WTC11 (cell line): ENCODE data around the gene RFTN1. TPM values are rescaled to one million over a fixed set of nuclear protein-coding genes. Genes with fewer than 3 reads are reported as not detected.

Source experiments
- ATAC-seq: fragments of 200-7000 bp; cut with Tn5 transposase; 2 replicates; pipeline ENCODE4 v1.10.0; 2021; ENCODE audit warnings: mild to moderate bottlenecking, moderate library complexity
- CTCF ChIA-PET: fragments of 300-600 bp; sonication (Branson Sonifier 250); formaldehyde crosslinking; loops from one replicate; lab custom pipeline; 2021; ENCODE audit warnings: antibody characterized with exemption; lab: Charles Lee
- POLR2A ChIA-PET: fragments of 350-600 bp; sonication (Branson Sonifier 250); formaldehyde crosslinking; loops from one replicate; lab custom pipeline; 2021; ENCODE audit warnings: antibody characterized with exemption; lab: Charles Lee
- DNase-seq: peaks from one replicate; pipeline ENCODE4 v3.0.0; 2021; ENCODE audit warnings: low spot score
- H3K27ac Mint-ChIP-seq: 2 replicates; pipeline ENCODE4 v1.8.0; 2021; ENCODE audit warnings: mixed read lengths
- H3K27me3 Mint-ChIP-seq: 2 replicates; pipeline ENCODE4 v1.8.0; 2021; ENCODE audit warnings: low read depth, mild to moderate bottlenecking, moderate library complexity, mixed read lengths
- H3K36me3 Mint-ChIP-seq: 2 replicates; pipeline ENCODE4 v1.8.0; 2021; ENCODE audit warnings: mixed read lengths
- H3K4me1 Mint-ChIP-seq: 2 replicates; pipeline ENCODE4 v1.8.0; 2022; ENCODE audit warnings: mixed read lengths
- H3K4me3 Mint-ChIP-seq: 2 replicates; pipeline ENCODE4 v1.8.0; 2021; ENCODE audit warnings: mild to moderate bottlenecking, moderate library complexity, mixed read lengths
- H3K9me3 Mint-ChIP-seq: 2 replicates; pipeline ENCODE4 v1.8.0; 2021; ENCODE audit warnings: mixed read lengths
- ATF1 ChIP-seq: sonication (generic); formaldehyde crosslinking; IDR thresholded peaks from 2 replicates; pipeline ENCODE4 v1.8.1; 2023; ENCODE audit warnings: mild to moderate bottlenecking, moderate library complexity, missing genetic modification reagents
- ATF2 ChIP-seq: sonication (generic); formaldehyde crosslinking; IDR thresholded peaks from 2 replicates; pipeline ENCODE4 v1.8.1; 2022; ENCODE audit warnings: low read depth, missing genetic modification reagents, borderline replicate concordance
- CREB1 ChIP-seq: sonication (generic); formaldehyde crosslinking; IDR thresholded peaks from 2 replicates; pipeline ENCODE4 v1.8.0; 2023; ENCODE audit warnings: mild to moderate bottlenecking, missing genetic modification reagents
- ELF4 ChIP-seq: sonication (generic); formaldehyde crosslinking; IDR thresholded peaks from 2 replicates; pipeline ENCODE4 v1.8.1; 2022; ENCODE audit warnings: low read depth, mild to moderate bottlenecking, moderate library complexity, missing genetic modification reagents
- FOXJ3 ChIP-seq: sonication (generic); formaldehyde crosslinking; IDR thresholded peaks from 2 replicates; pipeline ENCODE4 v1.9.0; 2021; ENCODE audit warnings: missing genetic modification reagents, mild to moderate bottlenecking, borderline replicate concordance
- FOXK1 ChIP-seq: sonication (generic); formaldehyde crosslinking; IDR thresholded peaks from 2 replicates; pipeline ENCODE4 v1.8.0; 2022; ENCODE audit warnings: mild to moderate bottlenecking, moderate library complexity, missing genetic modification reagents
- GTF2I ChIP-seq: fragments of 250-450 bp; sonication (Bioruptor Pico); conservative IDR thresholded peaks from 2 replicates; pipeline ENCODE4 v1.4.0; 2021; ENCODE audit warnings: mild to moderate bottlenecking
- JUN ChIP-seq: sonication (generic); formaldehyde crosslinking; IDR thresholded peaks from 2 replicates; pipeline ENCODE4 v1.8.0; 2023; ENCODE audit warnings: mild to moderate bottlenecking, missing genetic modification reagents
- KAT7 ChIP-seq: sonication (generic); formaldehyde crosslinking; IDR thresholded peaks from 2 replicates; pipeline ENCODE4 v1.8.1; 2023; ENCODE audit warnings: missing genetic modification reagents, mild to moderate bottlenecking, borderline replicate concordance
- MAX ChIP-seq: sonication (generic); formaldehyde crosslinking; IDR thresholded peaks from 2 replicates; pipeline ENCODE4 v1.8.0; 2022; ENCODE audit warnings: mild to moderate bottlenecking, missing genetic modification reagents
- MXD4 ChIP-seq: fragments of 250-450 bp; sonication (Bioruptor Pico); IDR thresholded peaks from 2 replicates; pipeline ENCODE4 v1.8.0; 2021; ENCODE audit warnings: mild to moderate bottlenecking, moderate library complexity, borderline replicate concordance
- MYBL2 ChIP-seq: sonication (generic); formaldehyde crosslinking; IDR thresholded peaks from 2 replicates; pipeline ENCODE4 v1.8.1; 2023; ENCODE audit warnings: mild to moderate bottlenecking, moderate library complexity, missing genetic modification reagents
- SOX15 ChIP-seq: fragments of 250-450 bp; sonication (Bioruptor Pico); IDR thresholded peaks from 2 replicates; pipeline ENCODE4 v1.9.0; 2021; ENCODE audit warnings: mild to moderate bottlenecking
- TP53 ChIP-seq: sonication (generic); formaldehyde crosslinking; IDR thresholded peaks from 2 replicates; pipeline ENCODE4 v1.8.1; 2023; ENCODE audit warnings: mild to moderate bottlenecking, missing genetic modification reagents
- ZNF512 ChIP-seq: sonication (generic); formaldehyde crosslinking; IDR thresholded peaks from 2 replicates; pipeline ENCODE4 v1.8.1; 2022; ENCODE audit warnings: missing genetic modification reagents, borderline replicate concordance
- total RNA-seq: library from RNA; stranded (reverse); gene quantifications from 3 replicates; pipeline ENCODE4 v1.2.3, GENCODE V29; 2021
- TF ChIP-seq, protein P1 (sequence below): sonication (generic); formaldehyde crosslinking; IDR thresholded peaks from 2 replicates; pipeline ENCODE4 v1.8.0; 2022; ENCODE audit warnings: mild to moderate bottlenecking, missing genetic modification reagents
- TF ChIP-seq, protein P2 (sequence below): sonication (generic); formaldehyde crosslinking; IDR thresholded peaks from 2 replicates; pipeline ENCODE4 v1.8.1; 2023; ENCODE audit warnings: mild to moderate bottlenecking, moderate library complexity, missing genetic modification reagents
- TF ChIP-seq, protein P3 (sequence below): fragments of 250-450 bp; sonication (Bioruptor Pico); conservative IDR thresholded peaks from 2 replicates; pipeline ENCODE4 v1.9.0; 2021; ENCODE audit warnings: mild to moderate bottlenecking
- TF ChIP-seq, protein P4 (sequence below): fragments of 250-450 bp; sonication (Bioruptor Pico); IDR thresholded peaks from 2 replicates; pipeline ENCODE4 v1.8.0; 2021; ENCODE audit warnings: mild to moderate bottlenecking
- TF ChIP-seq, protein P5 (sequence below): sonication (generic); formaldehyde crosslinking; IDR thresholded peaks from 2 replicates; pipeline ENCODE4 v1.8.1; 2023; ENCODE audit warnings: mild to moderate bottlenecking, missing genetic modification reagents

The RFTN1 gene
- total RNA-seq, 1 experiment from 2014 or later: 3.8 TPM

DNA sequence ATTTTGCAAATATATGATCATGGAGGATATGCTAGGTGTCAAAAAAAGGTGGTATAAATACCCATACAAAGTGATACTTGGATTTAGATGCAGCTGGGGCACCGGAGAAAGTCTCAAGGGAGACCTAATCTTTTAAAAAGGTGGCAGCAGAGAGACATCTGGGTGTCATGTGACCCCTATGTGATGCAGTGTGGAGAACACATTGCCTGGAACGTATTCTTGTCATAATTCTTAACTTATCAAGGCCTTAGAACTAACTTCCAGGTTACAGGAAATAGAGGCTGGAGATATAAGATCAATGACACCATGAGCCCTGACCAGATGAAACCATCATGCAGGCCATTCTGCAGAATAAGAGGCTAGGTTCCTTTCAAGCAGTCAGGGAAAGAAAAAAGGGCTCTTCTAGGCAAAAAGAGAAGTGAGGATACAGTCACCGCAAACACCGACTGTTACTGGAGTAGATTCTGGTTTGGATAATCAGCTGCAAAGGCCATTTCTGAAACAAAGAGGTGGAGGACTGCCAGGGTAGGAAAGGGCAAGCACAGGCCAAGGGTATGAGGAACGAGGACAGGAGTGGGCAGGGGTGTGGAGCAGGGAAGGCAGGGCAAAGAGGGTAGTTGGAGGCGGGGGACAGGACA is 147.9 kb downstream of the RFTN1 start (continued):
- TF ChIP-seq, protein P1, sequence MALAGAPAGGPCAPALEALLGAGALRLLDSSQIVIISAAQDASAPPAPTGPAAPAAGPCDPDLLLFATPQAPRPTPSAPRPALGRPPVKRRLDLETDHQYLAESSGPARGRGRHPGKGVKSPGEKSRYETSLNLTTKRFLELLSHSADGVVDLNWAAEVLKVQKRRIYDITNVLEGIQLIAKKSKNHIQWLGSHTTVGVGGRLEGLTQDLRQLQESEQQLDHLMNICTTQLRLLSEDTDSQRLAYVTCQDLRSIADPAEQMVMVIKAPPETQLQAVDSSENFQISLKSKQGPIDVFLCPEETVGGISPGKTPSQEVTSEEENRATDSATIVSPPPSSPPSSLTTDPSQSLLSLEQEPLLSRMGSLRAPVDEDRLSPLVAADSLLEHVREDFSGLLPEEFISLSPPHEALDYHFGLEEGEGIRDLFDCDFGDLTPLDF (CRISPR knock-in tag): no peak
- no peak for TF ChIP-seq FOXJ3 (CRISPR knock-in tag)
- TF ChIP-seq, all 79 proteins: peak for 2

DNA sequence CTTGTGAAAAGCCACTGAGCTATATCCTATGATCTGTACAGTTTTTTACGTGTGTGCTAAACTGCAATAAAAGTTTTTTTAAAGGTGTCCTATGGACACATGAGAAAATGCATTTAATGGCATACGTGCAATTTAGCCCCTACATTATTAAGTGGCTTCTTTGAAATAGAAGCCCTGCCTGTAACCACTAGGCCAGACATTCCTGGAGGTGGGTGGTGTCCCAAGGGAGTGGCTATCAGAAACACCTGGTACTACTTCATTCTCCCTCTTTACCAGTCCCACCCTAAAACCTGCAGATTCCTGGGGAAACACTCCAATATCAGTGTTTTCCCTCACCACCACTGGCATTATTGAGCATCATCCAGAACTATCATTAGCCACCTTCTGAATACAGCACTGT is 148.5 kb downstream of the RFTN1 start:
- no peak for DNase-seq
- ATAC-seq: no peak
- no peaks in the 10 kb centered on the region for H3K27me3 Mint-ChIP-seq
- TF ChIP-seq, protein P2, sequence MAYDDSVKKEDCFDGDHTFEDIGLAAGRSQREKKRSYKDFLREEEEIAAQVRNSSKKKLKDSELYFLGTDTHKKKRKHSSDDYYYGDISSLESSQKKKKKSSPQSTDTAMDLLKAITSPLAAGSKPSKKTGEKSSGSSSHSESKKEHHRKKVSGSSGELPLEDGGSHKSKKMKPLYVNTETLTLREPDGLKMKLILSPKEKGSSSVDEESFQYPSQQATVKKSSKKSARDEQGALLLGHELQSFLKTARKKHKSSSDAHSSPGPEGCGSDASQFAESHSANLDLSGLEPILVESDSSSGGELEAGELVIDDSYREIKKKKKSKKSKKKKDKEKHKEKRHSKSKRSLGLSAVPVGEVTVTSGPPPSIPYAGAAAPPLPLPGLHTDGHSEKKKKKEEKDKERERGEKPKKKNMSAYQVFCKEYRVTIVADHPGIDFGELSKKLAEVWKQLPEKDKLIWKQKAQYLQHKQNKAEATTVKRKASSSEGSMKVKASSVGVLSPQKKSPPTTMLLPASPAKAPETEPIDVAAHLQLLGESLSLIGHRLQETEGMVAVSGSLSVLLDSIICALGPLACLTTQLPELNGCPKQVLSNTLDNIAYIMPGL: no peak
- TF ChIP-seq MAX (no peak), ATF2 (no peak), CREB1 (CRISPR knock-in tag) (no peak), ATF1 (CRISPR knock-in tag) (no peak), SOX15 (no peak), MYBL2 (CRISPR knock-in tag) (no peak), GTF2I (CRISPR knock-in tag) (no peak), FOXK1 (CRISPR knock-in tag) (no peak), ELF4 (CRISPR knock-in tag) (no peak), ZNF512 (CRISPR knock-in tag) (no peak), MXD4 (CRISPR knock-in tag) (no peak), FOXJ3 (CRISPR knock-in tag) (no peak), KAT7 (CRISPR knock-in tag) (no peak), TP53 (no peak), JUN (CRISPR knock-in tag) (no peak)
- TF ChIP-seq, protein P3, sequence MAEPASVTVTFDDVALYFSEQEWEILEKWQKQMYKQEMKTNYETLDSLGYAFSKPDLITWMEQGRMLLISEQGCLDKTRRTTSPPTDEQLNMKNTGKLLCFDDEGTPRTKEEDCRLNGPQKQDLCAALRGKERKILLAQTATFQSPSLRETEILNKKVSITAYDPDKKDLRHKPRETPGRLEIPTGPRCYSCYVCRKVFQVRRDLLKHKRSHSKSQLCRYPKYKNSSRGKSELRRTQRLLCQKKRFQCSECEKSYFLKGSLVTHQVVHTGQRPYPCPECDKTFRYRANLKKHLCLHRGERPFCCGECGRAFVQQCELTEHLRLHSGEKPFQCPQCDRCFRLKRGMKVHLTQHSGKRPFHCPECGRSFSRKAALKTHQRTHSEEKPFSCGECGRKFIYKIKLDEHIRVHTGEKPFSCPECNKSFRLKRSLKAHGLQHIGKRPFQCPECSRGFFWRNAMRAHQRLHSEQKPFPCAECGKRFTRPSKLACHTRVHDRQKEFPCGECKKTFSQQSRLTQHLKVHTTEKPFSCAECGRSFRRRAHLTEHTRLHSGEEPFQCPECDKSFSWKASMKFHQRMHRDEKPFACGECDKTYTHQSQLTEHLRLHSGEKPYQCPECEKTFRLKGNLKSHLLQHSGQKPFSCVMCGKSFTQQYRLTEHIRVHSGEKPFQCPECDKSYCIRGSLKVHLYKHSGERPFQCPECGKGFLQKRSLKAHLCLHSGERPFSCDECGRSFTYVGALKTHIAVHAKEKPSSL (CRISPR knock-in tag): no peak
- TF ChIP-seq, protein P4, sequence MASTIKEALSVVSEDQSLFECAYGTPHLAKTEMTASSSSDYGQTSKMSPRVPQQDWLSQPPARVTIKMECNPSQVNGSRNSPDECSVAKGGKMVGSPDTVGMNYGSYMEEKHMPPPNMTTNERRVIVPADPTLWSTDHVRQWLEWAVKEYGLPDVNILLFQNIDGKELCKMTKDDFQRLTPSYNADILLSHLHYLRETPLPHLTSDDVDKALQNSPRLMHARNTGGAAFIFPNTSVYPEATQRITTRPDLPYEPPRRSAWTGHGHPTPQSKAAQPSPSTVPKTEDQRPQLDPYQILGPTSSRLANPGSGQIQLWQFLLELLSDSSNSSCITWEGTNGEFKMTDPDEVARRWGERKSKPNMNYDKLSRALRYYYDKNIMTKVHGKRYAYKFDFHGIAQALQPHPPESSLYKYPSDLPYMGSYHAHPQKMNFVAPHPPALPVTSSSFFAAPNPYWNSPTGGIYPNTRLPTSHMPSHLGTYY (CRISPR knock-in tag): no peak
- TF ChIP-seq, protein P5, sequence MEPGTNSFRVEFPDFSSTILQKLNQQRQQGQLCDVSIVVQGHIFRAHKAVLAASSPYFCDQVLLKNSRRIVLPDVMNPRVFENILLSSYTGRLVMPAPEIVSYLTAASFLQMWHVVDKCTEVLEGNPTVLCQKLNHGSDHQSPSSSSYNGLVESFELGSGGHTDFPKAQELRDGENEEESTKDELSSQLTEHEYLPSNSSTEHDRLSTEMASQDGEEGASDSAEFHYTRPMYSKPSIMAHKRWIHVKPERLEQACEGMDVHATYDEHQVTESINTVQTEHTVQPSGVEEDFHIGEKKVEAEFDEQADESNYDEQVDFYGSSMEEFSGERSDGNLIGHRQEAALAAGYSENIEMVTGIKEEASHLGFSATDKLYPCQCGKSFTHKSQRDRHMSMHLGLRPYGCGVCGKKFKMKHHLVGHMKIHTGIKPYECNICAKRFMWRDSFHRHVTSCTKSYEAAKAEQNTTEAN (CRISPR knock-in tag): no peak
- TF ChIP-seq, all 79 proteins: peak for 0
- Mint-ChIP-seq H3K4me1 (peaks cover 11% of the 10 kb centered on the region), H3K9me3 (no peaks in the 10 kb centered on the region), H3K27ac (no peak overlapping the region), H3K4me3 (no peak overlapping the region), H3K36me3 (no peaks in the 10 kb centered on the region)
- ChIA-PET POLR2A (no interaction called here), CTCF (interaction anchor here (0.9 kb wide), 1 partner anchor 62 kb away, joined by 4 read pairs; no protein-coding TSS in a partner anchor)
